GM12878 (cell line): ENCODE measurements around the gene MUC21. TPM values are rescaled to one million over a fixed set of nuclear protein-coding genes. Genes with fewer than 3 reads are reported as not detected.
A peak's percentile ranks its signal among the peaks of the same experiment; 100 is the strongest.
"Not testable (repeated sequence)": the region's sequence is repeated elsewhere in the genome, so short reads cannot be mapped to it uniquely, and the experiment has no call there.

Experiments used
- ATAC-seq: fragments of 200-7000 bp; cut with Tn5 transposase; 3 replicates; pipeline ENCODE4 v1.9.1; 2020; ENCODE audit warnings: mild to moderate bottlenecking, moderate library complexity
- BruUV-seq: library from RNA; stranded (reverse); fragments of 400-500 nt; replicated peaks from 2 replicates; lab custom pipeline; 2021; lab: Mats Ljungman, UMichigan
- CTCF ChIA-PET: fragments of 300-600 bp; sonication (Branson Sonifier 250); formaldehyde crosslinking; extraction: SDS; loops from one replicate; lab custom pipeline; 2021; ENCODE audit warnings: inconsistent platforms; lab: Yijun Ruan, JAX
- POLR2A ChIA-PET: fragments of 350-600 bp; formaldehyde crosslinking; extraction: SDS; loops from one replicate; lab custom pipeline; 2021; ENCODE audit warnings: inconsistent platforms; lab: Charles Lee
- RAD21 ChIA-PET: fragments of 300-600 bp; sonication (Branson Sonifier 250); formaldehyde crosslinking; loops from one replicate; lab custom pipeline; 2023; ENCODE audit warnings: antibody characterized with exemption; ENCODE audit not compliant: unreplicated experiment; lab: Charles Lee
- SMC1A ChIA-PET: fragments of 300-600 bp; sonication (Branson Sonifier 250); formaldehyde crosslinking; loops from one replicate; lab custom pipeline; 2023; ENCODE audit not compliant: unreplicated experiment, uncharacterized antibody; lab: Charles Lee
- DNase-seq: peaks from one replicate; pipeline ENCODE4 v3.0.0-alpha.2; 2011; ENCODE audit warnings: low read depth, low spot score
- FAIRE-seq: peaks from 3 replicates; lab custom pipeline; 2011; peaks lifted over from hg19 to GRCh38; lab: Jason Lieb, UNC
- H2AFZ ChIP-seq: 2 replicates; pipeline ENCODE4 v1.6.0; 2011; ENCODE audit warnings: low read depth, low read length, control low read depth; ENCODE audit not compliant: control insufficient read depth
- H3K27ac ChIP-seq: 2 replicates; pipeline ENCODE4 v1.5.1; 2011; ENCODE audit warnings: control low read depth; ENCODE audit not compliant: control insufficient read depth, insufficient read depth
- H3K27me3 ChIP-seq, 2 experiments: replicated peaks in 1 of 2; 2 replicates each; pipeline versions ENCODE4 v1.6.0 to v1.6.1; 2011; ENCODE audit warnings: low read length in 1 of 2; ENCODE audit not compliant: control insufficient read depth in 2 of 2, insufficient read depth in 2 of 2
- H3K36me3 ChIP-seq, 2 experiments: 2 replicates each; pipeline ENCODE4 v1.5.1; 2011; ENCODE audit warnings: low read length in 1 of 2; ENCODE audit not compliant: control insufficient read depth in 2 of 2, insufficient read depth in 2 of 2
- H3K4me1 ChIP-seq: 2 replicates; pipeline ENCODE4 v1.6.1; 2011; ENCODE audit warnings: mild to moderate bottlenecking, low read length, moderate library complexity, mixed read lengths; ENCODE audit not compliant: control insufficient read depth, insufficient read depth
- H3K4me2 ChIP-seq: 2 replicates; pipeline ENCODE4 v1.6.0; 2011; ENCODE audit warnings: control low read depth; ENCODE audit not compliant: control insufficient read depth, insufficient read depth
- H3K4me3 ChIP-seq: fragments of 200-600 bp; sonication (generic); 2 replicates; pipeline ENCODE4 v1.5.1; 2016
- H3K79me2 ChIP-seq: 2 replicates; pipeline ENCODE4 v1.6.0; 2011; ENCODE audit warnings: low read length; ENCODE audit not compliant: control insufficient read depth, insufficient read depth
- H3K9ac ChIP-seq: 2 replicates; pipeline ENCODE4 v1.8.0; 2011; ENCODE audit warnings: low read length, control low read depth, mixed read lengths; ENCODE audit not compliant: control insufficient read depth, insufficient read depth
- H3K9me3 ChIP-seq: replicated peaks from 3 replicates; pipeline ENCODE4 v1.5.1; 2011; ENCODE audit warnings: mild to moderate bottlenecking, low read length; ENCODE audit not compliant: control insufficient read depth, insufficient read depth
- H4K20me1 ChIP-seq: 2 replicates; pipeline ENCODE4 v1.6.0; 2011; ENCODE audit not compliant: control insufficient read depth, insufficient read depth
- JUNB ChIP-seq: IDR thresholded peaks from 2 replicates; pipeline ENCODE4 v1.6.1; 2016; ENCODE audit warnings: antibody characterized with exemption, mild to moderate bottlenecking
- LARP7 ChIP-seq: fragments of 450-650 bp; IDR thresholded peaks from 2 replicates; pipeline ENCODE4 v1.6.1; 2017; ENCODE audit warnings: mild to moderate bottlenecking
- NFYB ChIP-seq: IDR thresholded peaks from 2 replicates; pipeline ENCODE4 v1.6.1; 2011; ENCODE audit warnings: low read depth, mild to moderate bottlenecking, low read length, improper control_type of control experiment, moderate library complexity; ENCODE audit not compliant: insufficient read depth
- PAX8 ChIP-seq: fragments of 450-650 bp; IDR thresholded peaks from 2 replicates; pipeline ENCODE4 v1.6.1; 2017; ENCODE audit warnings: mild to moderate bottlenecking, moderate library complexity
- RUNX3 ChIP-seq: IDR thresholded peaks from 2 replicates; pipeline ENCODE4 v1.6.1; 2012; ENCODE audit warnings: low read length, inconsistent platforms
- SUPT20H ChIP-seq: IDR thresholded peaks from 2 replicates; pipeline ENCODE4 v1.6.1; 2011; ENCODE audit warnings: low read depth, mild to moderate bottlenecking, low read length, moderate library complexity, borderline replicate concordance; ENCODE audit not compliant: control insufficient read depth
- TARDBP ChIP-seq: IDR thresholded peaks from 2 replicates; pipeline ENCODE4 v1.6.1; 2016; ENCODE audit warnings: borderline replicate concordance
- YBX1 ChIP-seq: fragments of 450-650 bp; IDR thresholded peaks from 2 replicates; pipeline ENCODE4 v1.6.1; 2016; ENCODE audit warnings: antibody characterized with exemption
- ZNF207 ChIP-seq: fragments of 450-650 bp; IDR thresholded peaks from 2 replicates; pipeline ENCODE4 v1.6.1; 2014; ENCODE audit warnings: antibody characterized with exemption, mild to moderate bottlenecking, borderline replicate concordance
- ZSCAN29 ChIP-seq: fragments of 450-650 bp; IDR thresholded peaks from 2 replicates; pipeline ENCODE4 v1.6.1; 2017; ENCODE audit warnings: mild to moderate bottlenecking, moderate library complexity
- WGBS: methylation state at CpG from one replicate; pipeline ENCODE4 v1.1.6; 2016; ENCODE audit warnings: low lambda C conversion rate; ENCODE audit not compliant: insufficient replicate concordance, insufficient coverage; ENCODE audit errors: missing lambda C conversion rate; 5-methylcytosine and 5-hydroxymethylcytosine counted together
- in situ Hi-C: fragments of 300-500 bp; cut with MboI; formaldehyde crosslinking; loops from 9 replicates; pipeline ENCODE4 v1.14.3; 2018; ENCODE audit warnings: mixed read lengths
- intact Hi-C: fragments of 100-400 bp; cut with micrococcal nuclease; formaldehyde crosslinking; loops from one replicate; pipeline ENCODE4 v1.14.2; 2022; ENCODE audit not compliant: unreplicated experiment
- polyA plus RNA-seq, 11 experiments: library from polyadenylated mRNA; depleted of rRNA in 4 of 11; unstranded in 6 of 11; stranded (reverse) in 5 of 11; fragments of >200 nt; fragmentation: Nextera tagmentation in 4 of 11; fragmentation: Illumina TruSeq in 1 of 11; extraction: Ambion mirVana in 4 of 11; extraction: Trizol in 1 of 11; gene quantifications; 1 replicate in 1 of 11; 2 replicates in 10 of 11; pipeline versions ENCODE4 v1.2.1 to v1.2.3, GENCODE V29; 2011 to 2016; ENCODE audit warnings: inconsistent platforms in 2 of 11, missing spikeins in 2 of 11, low read depth in 1 of 11
- total RNA-seq, 4 experiments: library from RNA; depleted of rRNA in 3 of 4; stranded (reverse); fragments of >200 nt in 3 of 4; fragmentation: Illumina TruSeq in 1 of 4; extraction: Trizol in 1 of 4; gene quantifications; 2 replicates each; pipeline versions ENCODE4 v1.2.1 to v1.2.3, GENCODE V29; 2013 to 2021
- TF ChIP-seq, protein P1 (sequence below): IDR thresholded peaks from 2 replicates; pipeline ENCODE4 v1.6.1; 2011; ENCODE audit warnings: low read depth, mild to moderate bottlenecking, low read length, moderate library complexity, borderline replicate concordance; ENCODE audit errors: extremely low read depth
- TF ChIP-seq, protein P2 (sequence below): fragments of 450-650 bp; IDR thresholded peaks from 2 replicates; pipeline ENCODE4 v1.6.1; 2017; ENCODE audit warnings: low read depth, mild to moderate bottlenecking, moderate library complexity
- TF ChIP-seq, protein P3 (sequence below): IDR thresholded peaks from 2 replicates; pipeline ENCODE4 v1.6.1; 2011; ENCODE audit warnings: borderline replicate concordance, low read depth, mild to moderate bottlenecking, moderate library complexity, mixed read lengths, low read length; ENCODE audit not compliant: insufficient read depth; ENCODE audit errors: extremely low read length

Gene MUC21
- total and polyA plus RNA-seq, 10 of the 15 experiments (the other 5 are each of a cell fraction or from before 2014, with no cell fraction given): 0.02 TPM; not detected in 9

DNA sequence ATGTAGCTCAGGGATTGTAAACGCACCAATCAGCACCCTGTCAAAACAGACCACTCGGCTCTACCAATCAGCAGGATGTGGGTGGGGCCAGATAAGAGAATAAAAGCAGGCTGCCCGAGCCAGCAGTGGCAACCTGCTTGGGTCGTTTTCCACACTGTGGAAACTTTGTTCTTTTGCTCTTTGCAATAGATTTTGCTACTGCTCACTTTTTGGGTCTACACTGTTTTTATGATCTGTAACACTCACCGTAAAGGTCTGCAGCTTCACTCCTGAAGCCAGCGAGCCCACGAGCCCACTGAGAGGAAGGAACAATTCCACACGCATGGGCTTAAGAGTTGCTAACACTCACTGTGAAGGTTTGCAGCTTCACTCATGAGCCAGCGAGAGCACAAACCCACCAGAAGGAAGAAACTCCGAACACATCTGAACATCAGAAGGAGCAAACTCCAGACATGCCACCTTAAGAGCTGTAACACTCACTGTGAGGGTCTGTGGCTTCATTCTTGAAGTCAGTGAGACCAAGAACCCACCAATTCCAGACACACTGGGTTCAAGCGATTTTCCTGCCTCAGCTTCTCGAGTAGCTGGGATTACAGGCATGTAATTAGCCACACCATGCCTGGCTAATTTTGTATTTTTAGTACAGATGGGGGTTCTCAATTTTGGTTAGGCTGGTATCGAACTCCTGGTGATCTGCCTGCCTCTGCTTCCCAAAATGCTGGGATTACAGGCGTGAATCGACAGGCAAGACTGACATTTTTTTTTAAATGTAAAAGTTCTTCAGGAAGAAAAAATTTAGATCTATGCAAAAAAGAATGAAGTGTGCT is 38.4 kb downstream of the MUC21 start:
- 0 out of 2 replicates have a peak, but pooled peaks have one; percentile 25 for TF ChIP-seq NFYB
- in situ Hi-C loops, H2AFZ ChIP-seq, H3K9ac ChIP-seq, POLR2A ChIA-PET, DNase-seq, H3K79me2 ChIP-seq, BruUV-seq, H3K9me3 ChIP-seq, H3K27ac ChIP-seq, H3K4me2 ChIP-seq, H3K36me3 ChIP-seq, H4K20me1 ChIP-seq, H3K4me3 ChIP-seq, H3K4me1 ChIP-seq, H3K27me3 ChIP-seq, intact Hi-C loops, CTCF ChIA-PET, ATAC-seq, FAIRE-seq, SMC1A ChIA-PET: not testable (repeated sequence)
- WGBS: 61% methylated on average over 15 of the region's 15 CpGs
- RAD21 ChIA-PET: interaction anchor here (1.2 kb wide), 1 partner anchor 18 kb away, joined by 3 read pairs; no protein-coding TSS in a partner anchor

DNA sequence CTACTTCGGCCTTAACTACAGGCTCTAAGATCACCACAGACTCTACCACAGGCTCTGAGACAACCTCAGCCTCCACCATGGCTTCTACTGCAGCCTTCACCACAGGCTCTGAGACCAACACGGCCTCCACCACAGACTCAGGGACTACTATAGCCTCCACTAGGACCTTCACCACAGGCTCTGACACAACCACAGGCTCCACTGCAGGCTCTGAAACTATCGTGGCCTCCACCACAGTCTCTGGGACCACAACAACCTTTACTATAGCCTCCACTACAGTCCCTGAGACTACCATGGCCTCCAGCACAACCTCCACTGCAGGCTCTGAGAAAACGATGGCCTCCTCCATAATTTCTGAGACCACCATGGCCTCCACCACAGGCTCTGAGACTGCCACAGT is 42.1 kb downstream of the MUC21 start:
- WGBS: 0% methylated on average over 4 of the region's 4 CpGs
- no peaks in the 10 kb centered on the region for H3K27me3 ChIP-seq
- ChIA-PET RAD21 (no interaction called here), CTCF (no interaction called here), SMC1A (no interaction called here), POLR2A (no interaction called here)
- no peaks in the 10 kb centered on the region for H3K9me3 ChIP-seq
- H2AFZ ChIP-seq: no peak overlapping the region
- H3K36me3 ChIP-seq: no peaks in the 10 kb centered on the region
- BruUV-seq: no TSS peak
- no peak for FAIRE-seq
- H3K4me2 ChIP-seq: no peak overlapping the region
- in situ Hi-C loops: no loop called here
- no peaks in the 10 kb centered on the region for H4K20me1 ChIP-seq
- no peak for ATAC-seq
- H3K4me3 ChIP-seq: no peak overlapping the region
- DNase-seq: no peak
- no peaks in the 10 kb centered on the region for H3K4me1 ChIP-seq
- H3K27ac ChIP-seq: no peak overlapping the region
- no peaks in the 10 kb centered on the region for H3K79me2 ChIP-seq
- intact Hi-C loops: no loop called here
- no peak overlapping the region for H3K9ac ChIP-seq
- TF ChIP-seq RUNX3 (no peak), LARP7 (no peak), YBX1 (no peak), JUNB (no peak), ZNF207 (no peak), TARDBP (no peak), SUPT20H (no peak), PAX8 (no peak), ZSCAN29 (no peak)
- TF ChIP-seq, protein P1, sequence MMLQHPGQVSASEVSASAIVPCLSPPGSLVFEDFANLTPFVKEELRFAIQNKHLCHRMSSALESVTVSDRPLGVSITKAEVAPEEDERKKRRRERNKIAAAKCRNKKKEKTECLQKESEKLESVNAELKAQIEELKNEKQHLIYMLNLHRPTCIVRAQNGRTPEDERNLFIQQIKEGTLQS: no peak
- TF ChIP-seq, protein P2, sequence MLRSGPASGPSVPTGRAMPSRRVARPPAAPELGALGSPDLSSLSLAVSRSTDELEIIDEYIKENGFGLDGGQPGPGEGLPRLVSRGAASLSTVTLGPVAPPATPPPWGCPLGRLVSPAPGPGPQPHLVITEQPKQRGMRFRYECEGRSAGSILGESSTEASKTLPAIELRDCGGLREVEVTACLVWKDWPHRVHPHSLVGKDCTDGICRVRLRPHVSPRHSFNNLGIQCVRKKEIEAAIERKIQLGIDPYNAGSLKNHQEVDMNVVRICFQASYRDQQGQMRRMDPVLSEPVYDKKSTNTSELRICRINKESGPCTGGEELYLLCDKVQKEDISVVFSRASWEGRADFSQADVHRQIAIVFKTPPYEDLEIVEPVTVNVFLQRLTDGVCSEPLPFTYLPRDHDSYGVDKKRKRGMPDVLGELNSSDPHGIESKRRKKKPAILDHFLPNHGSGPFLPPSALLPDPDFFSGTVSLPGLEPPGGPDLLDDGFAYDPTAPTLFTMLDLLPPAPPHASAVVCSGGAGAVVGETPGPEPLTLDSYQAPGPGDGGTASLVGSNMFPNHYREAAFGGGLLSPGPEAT: no peak
- TF ChIP-seq, protein P3, sequence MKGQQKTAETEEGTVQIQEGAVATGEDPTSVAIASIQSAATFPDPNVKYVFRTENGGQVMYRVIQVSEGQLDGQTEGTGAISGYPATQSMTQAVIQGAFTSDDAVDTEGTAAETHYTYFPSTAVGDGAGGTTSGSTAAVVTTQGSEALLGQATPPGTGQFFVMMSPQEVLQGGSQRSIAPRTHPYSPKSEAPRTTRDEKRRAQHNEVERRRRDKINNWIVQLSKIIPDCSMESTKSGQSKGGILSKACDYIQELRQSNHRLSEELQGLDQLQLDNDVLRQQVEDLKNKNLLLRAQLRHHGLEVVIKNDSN: no peak
